ENCODE data around the gene TNFAIP8L2. TPM values are rescaled to one million over a fixed set of nuclear protein-coding genes. Genes with fewer than 3 reads are reported as not detected.

Gene TNFAIP8L2
- not detected for total RNA-seq (2021; ENCODE audit: unreplicated experiment)
- 0.20 TPM in 1 of 2 replicates, not detected in the other for polyA plus RNA-seq (2012)
- Bru-seq, nascent RNA = percentile 10 among the genes with signal in this experiment
- not detected for BruChase-seq, experiment 1, labeled RNA remaining after a 6-hour chase
- BruChase-seq, experiment 2, labeled RNA remaining after a 2-hour chase = not detected
- long read RNA-seq = 0 reads

DNA sequence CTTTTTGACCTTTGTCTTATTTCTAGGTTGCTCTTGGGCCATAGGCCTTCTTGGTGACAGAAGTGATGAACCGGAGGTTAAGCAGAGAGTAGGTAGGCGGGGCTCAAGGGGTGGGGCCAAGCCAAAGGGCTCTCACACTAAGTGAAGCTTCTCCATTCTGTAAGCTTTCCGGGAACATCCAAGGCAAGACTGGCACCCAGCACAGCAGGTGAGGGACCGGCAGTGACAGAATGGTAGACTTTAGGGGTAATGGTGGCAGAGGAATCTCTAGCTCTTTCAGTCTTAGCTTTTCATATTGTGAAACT, at the start of gene TNFAIP8L2:
Gene TNFAIP8L2, plus strand, starts transcription at position 135 of the 305 bp plus-strand sequence. CDS start 2,049 bp downstream, outside the sequence.
- ChIA-PET RAD21 (ENCODE audit: low non-redundant PET in 1 of 2, low total read pairs in 2 of 2, uncharacterized antibody in 2 of 2, unreplicated experiment in 2 of 2) (no interaction called here), POLR2A (no interaction called here), CTCF (interaction anchor here (0.7 to 5.8 kb wide), 4 partner anchors 14 to 150 kb away, joined by 3 to 63 read pairs (median 3); partner anchors contain the start of gene MINDY1)
- Histone ChIP-seq H3K9me3 (ENCODE audit: control insufficient read depth in 1 of 2, insufficient read depth in 1 of 2, low read depth in 1 of 2, low read length in 2 of 2) (no peaks in the 10 kb centered on the region), H3K4me3 (replicated peaks in 1 of 2; ENCODE audit: low read depth in 1 of 2, low read length in 2 of 2) (no peak within 1 kb of the TSS), H3K9me2 (ENCODE audit: insufficient read depth) (no peaks in the 10 kb centered on the region), H2AFZ (ENCODE audit: low read depth, low read length, poor library complexity, severe bottlenecking) (no peak within 1 kb of the TSS), H3K27ac (ENCODE audit: low read depth, low read length) (no peak within 1 kb of the TSS), H3K4me1 (ENCODE audit: control insufficient read depth in 1 of 2, insufficient read depth in 2 of 2, low read length in 2 of 2) (peaks cover 2 to 6% of the 10 kb centered on the region in 2 experiments; a peak in 3 of 4 replicates), H3K4me2 (ENCODE audit: low read length) (no peak within 1 kb of the TSS; the same call in 1 of the 2 replicates), H3K27me3 (ENCODE audit: insufficient read depth, low read length) (no peaks in the 10 kb centered on the region), H3K36me3 (ENCODE audit: control insufficient read depth in 1 of 2, insufficient read depth in 2 of 2, low read length in 2 of 2) (peaks cover 0 to 9% of the 10 kb centered on the region in 2 experiments; a peak in 2 of 4 replicates), H3K79me2 (ENCODE audit: insufficient read depth, low read length) (no peaks in the 10 kb centered on the region), H4K20me1 (ENCODE audit: insufficient read depth) (no peaks in the 10 kb centered on the region), H3K9ac (ENCODE audit: low read length) (no peak within 1 kb of the TSS)
- intact Hi-C loops (cut with micrococcal nuclease) = loop anchor here (1.0 kb wide), 3 partner anchors 57 to 132 kb away; no protein-coding TSS in a partner anchor
- DNase-seq (ENCODE audit: low read depth, low spot score) = no peak
- BruUV-seq (replicated peaks) = no TSS peak
- TF ChIP-seq, protein P1, sequence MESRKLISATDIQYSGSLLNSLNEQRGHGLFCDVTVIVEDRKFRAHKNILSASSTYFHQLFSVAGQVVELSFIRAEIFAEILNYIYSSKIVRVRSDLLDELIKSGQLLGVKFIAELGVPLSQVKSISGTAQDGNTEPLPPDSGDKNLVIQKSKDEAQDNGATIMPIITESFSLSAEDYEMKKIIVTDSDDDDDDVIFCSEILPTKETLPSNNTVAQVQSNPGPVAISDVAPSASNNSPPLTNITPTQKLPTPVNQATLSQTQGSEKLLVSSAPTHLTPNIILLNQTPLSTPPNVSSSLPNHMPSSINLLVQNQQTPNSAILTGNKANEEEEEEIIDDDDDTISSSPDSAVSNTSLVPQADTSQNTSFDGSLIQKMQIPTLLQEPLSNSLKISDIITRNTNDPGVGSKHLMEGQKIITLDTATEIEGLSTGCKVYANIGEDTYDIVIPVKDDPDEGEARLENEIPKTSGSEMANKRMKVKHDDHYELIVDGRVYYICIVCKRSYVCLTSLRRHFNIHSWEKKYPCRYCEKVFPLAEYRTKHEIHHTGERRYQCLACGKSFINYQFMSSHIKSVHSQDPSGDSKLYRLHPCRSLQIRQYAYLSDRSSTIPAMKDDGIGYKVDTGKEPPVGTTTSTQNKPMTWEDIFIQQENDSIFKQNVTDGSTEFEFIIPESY (IDR thresholded peaks at IDR 0.05; ENCODE audit: extremely low read depth, insufficient replicate concordance, low read length) = no peak
- TF ChIP-seq, protein P2, sequence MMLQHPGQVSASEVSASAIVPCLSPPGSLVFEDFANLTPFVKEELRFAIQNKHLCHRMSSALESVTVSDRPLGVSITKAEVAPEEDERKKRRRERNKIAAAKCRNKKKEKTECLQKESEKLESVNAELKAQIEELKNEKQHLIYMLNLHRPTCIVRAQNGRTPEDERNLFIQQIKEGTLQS (IDR thresholded peaks at IDR 0.05) = no peak
- TF ChIP-seq CBX3 (IDR thresholded peaks at IDR 0.05; ENCODE audit: low read depth) = no peak
- TF ChIP-seq RAD21 (IDR thresholded peaks at IDR 0.05; ENCODE audit: low read depth) = no peak
- no peak for TF ChIP-seq YY1 (IDR thresholded peaks at IDR 0.05; ENCODE audit: extremely low read depth, insufficient replicate concordance, low read depth, low read length)
- TF ChIP-seq EZH2 (IDR thresholded peaks at IDR 0.05) = no peak
- peak; percentile 82 for ATAC-seq
